ENCODE measurements around the gene ACTBL2. TPM values are rescaled to one million over a fixed set of nuclear protein-coding genes. Genes with fewer than 3 reads are reported as not detected.

Gene ACTBL2
- total and polyA plus RNA-seq, 2 of the 13 experiments (the other 11 are each of a cell fraction or from before 2014, with no cell fraction given), result not detected

- no peak overlapping the region for H3K4me3 ChIP-seq (replicated peaks in 1 of 3; ENCODE audit: insufficient read depth in 1 of 3, low read depth in 2 of 3, low read length in 3 of 3)
- no peak overlapping the region for H3K4me2 ChIP-seq (ENCODE audit: low read depth, low read length)
- no peak overlapping the region for H3K9ac ChIP-seq (ENCODE audit: insufficient read depth, low read depth, low read length)
- no peak overlapping the region for H2AFZ ChIP-seq (ENCODE audit: low read length)
- no peak overlapping the region for H3K27ac ChIP-seq (ENCODE audit: extremely low read length, insufficient read depth, low read length)
- no peaks in the 10 kb centered on the region for H3K79me2 ChIP-seq (ENCODE audit: insufficient read depth, low read length)
- H3K36me3 ChIP-seq (replicated peaks in 1 of 2; ENCODE audit: control insufficient read depth in 1 of 2, insufficient read depth in 2 of 2, low read length in 2 of 2), result no peaks in the 10 kb centered on the region
- no peaks in the 10 kb centered on the region; a peak in 2 of 5 replicates for H3K27me3 ChIP-seq (ENCODE audit: control insufficient read depth in 1 of 2, insufficient read depth in 2 of 2, low read length in 2 of 2)
- in situ Hi-C loops (cut with HindIII; ENCODE audit: extremely low pct_ligation_motif_present, low pct_unique_long_range_greater_than_20kb) (loop anchor here (25.0 kb wide), 1 partner anchor 959 kb away; the partner anchor contains the start of gene PLK2), intact Hi-C loops (cut with micrococcal nuclease; ENCODE audit: unreplicated experiment) (no loop called here)
- 9% methylated on average over 3 of the region's 3 CpGs for WGBS (ENCODE audit: low lambda C conversion rate)
- POLR2A ChIA-PET, result no interaction called here
- no peaks in the 10 kb centered on the region for H3K4me1 ChIP-seq (ENCODE audit: insufficient read depth, low read length)
- H4K20me1 ChIP-seq (ENCODE audit: insufficient read depth, low read length), result no peaks in the 10 kb centered on the region
- DNase-seq (ENCODE audit: low spot score), result no peak
- no TSS peak for BruUV-seq (replicated peaks)
- CTCF ChIA-PET (ENCODE audit: low intra/inter-chr PET ratio, low total read pairs), result no interaction called here
- H3K9me3 ChIP-seq (ENCODE audit: low read length), result no peaks in the 10 kb centered on the region
- no peak for ATAC-seq
- no peak for FAIRE-seq
- TF ChIP-seq MAFK (conservative IDR thresholded peaks at IDR 0.05 in 1 of 2, IDR thresholded peaks at IDR 0.05 in 1 of 2; ENCODE audit: low read length in 2 of 2) (peak; percentile 72 to 80), CC2D1A (CRISPR knock-in tag; IDR thresholded peaks at IDR 0.05) (no peak), ATF7-NPFF (CRISPR knock-in tag; IDR thresholded peaks at IDR 0.05; ENCODE audit: low read depth) (no peak), MAFF (IDR thresholded peaks at IDR 0.05; ENCODE audit: low read depth, low read length) (peak; percentile 73), TBP (CRISPR knock-in tag; IDR thresholded peaks at IDR 0.05) (no peak)
Observed at GRCh38 chr5:57503433-57503832, 20.8 kb upstream of the ACTBL2 start.

DNA sequence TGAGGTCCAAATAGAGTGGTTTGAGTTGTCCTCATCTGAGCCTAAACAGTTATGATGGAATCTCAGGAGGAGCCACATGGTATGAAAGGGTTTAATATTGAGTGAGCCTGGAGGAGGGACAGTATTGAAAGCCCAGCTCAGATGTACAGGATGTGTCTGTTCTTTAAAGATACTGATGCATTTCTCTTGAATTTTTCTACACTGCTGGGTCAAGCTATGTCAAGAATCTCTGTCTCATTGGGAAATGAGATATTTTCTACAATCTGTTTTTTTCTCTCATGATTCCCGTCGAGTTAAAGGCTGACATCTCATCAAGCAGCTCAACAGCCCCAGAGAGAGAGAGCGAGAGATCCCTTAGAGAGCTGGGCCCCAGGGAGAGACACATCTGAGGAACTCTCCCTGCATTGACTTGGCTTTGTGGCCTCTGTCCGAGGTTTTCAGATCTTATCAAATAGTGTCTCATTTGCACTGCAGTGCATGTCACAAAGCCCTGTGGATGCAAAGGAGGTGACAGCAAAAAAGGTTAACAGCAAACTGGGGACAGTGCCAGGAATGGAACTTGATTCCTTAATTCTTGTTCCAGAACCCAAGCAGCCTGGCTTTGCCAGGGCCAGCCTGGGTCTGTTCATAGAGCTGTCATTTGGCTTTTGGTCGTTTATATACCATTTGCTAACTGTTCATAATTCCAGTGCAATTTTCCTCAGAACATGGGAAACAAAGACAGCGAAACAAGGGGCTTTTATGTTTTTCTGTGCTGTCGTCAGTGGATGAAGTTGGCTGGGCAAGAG is 19.0 kb upstream of the ACTBL2 start:
- POLR2A ChIA-PET, result no interaction called here
- in situ Hi-C loops (cut with HindIII; ENCODE audit: extremely low pct_ligation_motif_present, low pct_unique_long_range_greater_than_20kb), result loop anchor here (25.0 kb wide), 1 partner anchor 961 kb away; the partner anchor contains the start of gene PLK2
- no peak for DNase-seq (ENCODE audit: low spot score)
- CTCF ChIA-PET (ENCODE audit: low intra/inter-chr PET ratio, low total read pairs), result no interaction called here
- WGBS (ENCODE audit: low lambda C conversion rate), result 25% methylated on average over 7 of the region's 7 CpGs
- Histone ChIP-seq H2AFZ (ENCODE audit: low read length) (no peak overlapping the region), H3K9me3 (ENCODE audit: low read length) (no peaks in the 10 kb centered on the region), H3K27me3 (ENCODE audit: control insufficient read depth in 1 of 2, insufficient read depth in 2 of 2, low read length in 2 of 2) (no peaks in the 10 kb centered on the region; a peak in 2 of 5 replicates), H3K9ac (ENCODE audit: insufficient read depth, low read depth, low read length) (no peak overlapping the region), H3K79me2 (ENCODE audit: insufficient read depth, low read length) (no peaks in the 10 kb centered on the region), H3K4me3 (replicated peaks in 1 of 3; ENCODE audit: insufficient read depth in 1 of 3, low read depth in 2 of 3, low read length in 3 of 3) (no peak overlapping the region), H4K20me1 (ENCODE audit: insufficient read depth, low read length) (no peaks in the 10 kb centered on the region), H3K27ac (ENCODE audit: extremely low read length, insufficient read depth, low read length) (no peak overlapping the region), H3K4me2 (ENCODE audit: low read depth, low read length) (no peak overlapping the region), H3K36me3 (replicated peaks in 1 of 2; ENCODE audit: control insufficient read depth in 1 of 2, insufficient read depth in 2 of 2, low read length in 2 of 2) (no peaks in the 10 kb centered on the region), H3K4me1 (ENCODE audit: insufficient read depth, low read length) (no peaks in the 10 kb centered on the region)
- intact Hi-C loops (cut with micrococcal nuclease; ENCODE audit: unreplicated experiment), result no loop called here
- ATAC-seq, result no peak
- FAIRE-seq, result no peak
- no TSS peak for BruUV-seq (replicated peaks)
- TF ChIP-seq FOXO1 (CRISPR knock-in tag; IDR thresholded peaks at IDR 0.05) (no peak), ZNF576 (CRISPR knock-in tag; IDR thresholded peaks at IDR 0.05) (no peak), HDAC2 (CRISPR knock-in tag; IDR thresholded peaks at IDR 0.05) (no peak), NR3C1 (CRISPR knock-in tag; IDR thresholded peaks at IDR 0.05) (no peak), HMGXB4 (CRISPR knock-in tag; IDR thresholded peaks at IDR 0.05; ENCODE audit: borderline replicate concordance in 1 of 2, low read depth in 1 of 2) (no peak)
- TF ChIP-seq, protein P1, sequence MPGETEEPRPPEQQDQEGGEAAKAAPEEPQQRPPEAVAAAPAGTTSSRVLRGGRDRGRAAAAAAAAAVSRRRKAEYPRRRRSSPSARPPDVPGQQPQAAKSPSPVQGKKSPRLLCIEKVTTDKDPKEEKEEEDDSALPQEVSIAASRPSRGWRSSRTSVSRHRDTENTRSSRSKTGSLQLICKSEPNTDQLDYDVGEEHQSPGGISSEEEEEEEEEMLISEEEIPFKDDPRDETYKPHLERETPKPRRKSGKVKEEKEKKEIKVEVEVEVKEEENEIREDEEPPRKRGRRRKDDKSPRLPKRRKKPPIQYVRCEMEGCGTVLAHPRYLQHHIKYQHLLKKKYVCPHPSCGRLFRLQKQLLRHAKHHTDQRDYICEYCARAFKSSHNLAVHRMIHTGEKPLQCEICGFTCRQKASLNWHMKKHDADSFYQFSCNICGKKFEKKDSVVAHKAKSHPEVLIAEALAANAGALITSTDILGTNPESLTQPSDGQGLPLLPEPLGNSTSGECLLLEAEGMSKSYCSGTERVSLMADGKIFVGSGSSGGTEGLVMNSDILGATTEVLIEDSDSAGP (CRISPR knock-in tag; IDR thresholded peaks at IDR 0.05; ENCODE audit: borderline replicate concordance), result no peak

Data from HepG2 (cell line).